ENCODE measurements around the gene CERS6.

- TF ChIP-seq POLR2AphosphoS5 (IDR thresholded peaks at IDR 0.05; ENCODE audit: borderline replicate concordance, low read depth, low read length) (no peak), EZH2 (IDR thresholded peaks at IDR 0.05) (no peak), FOXP2 (optimal IDR thresholded peaks at IDR 0.05; ENCODE audit: control extremely low read depth, extremely low read length, insufficient read depth) (no peak)
Observed at GRCh38 chr2:168798888-168799410, 342.9 kb downstream of the CERS6 start.

Measured in SK-N-MC (cell line).